ENCODE measurements around the gene NAALADL2. TPM values are rescaled to one million over a fixed set of nuclear protein-coding genes. Genes with fewer than 3 reads are reported as not detected.
A peak's percentile ranks its signal among the peaks of the same experiment; 100 is the strongest.

Gene NAALADL2
- total and polyA plus RNA-seq, 2 of the 4 experiments (the other 2 are of a cell fraction): 3.8 to 19.2 TPM

GRCh38 chr3:175668300-175668699 lies 809.2 kb downstream of the NAALADL2 start:
- DNase-seq (peak; percentile 16), ATAC-seq (ENCODE audit: low read depth) (no peak)
- H2BK15ac ChIP-seq (ENCODE audit: low read depth, low read length): no peak overlapping the region
- CTCF ChIA-PET: no interaction called here
- H3K4ac ChIP-seq (ENCODE audit: low read depth, low read length): no peak overlapping the region
- dilution Hi-C loops (cut with HindIII; ENCODE audit: low sequenced_read_pairs, unreplicated experiment): no loop called here
- no peak overlapping the region for H2AFZ ChIP-seq (replicated peaks; ENCODE audit: low read length, poor library complexity)
- H3K4me1 ChIP-seq (ENCODE audit: control insufficient read depth, insufficient read depth, low read length): peaks cover 2% of the 10 kb centered on the region; the same call in 1 of the 2 replicates
- no peak overlapping the region for H2AK9ac ChIP-seq (replicated peaks; ENCODE audit: low read depth, low read length, poor library complexity)
- H2BK5ac ChIP-seq (ENCODE audit: low read depth, low read length, poor library complexity, severe bottlenecking): peak overlapping the region; percentile 42
- POLR2A ChIA-PET (ENCODE audit: unreplicated experiment): no interaction called here
- no peak overlapping the region for H3K18ac ChIP-seq (ENCODE audit: low read depth, low read length)
- no peak overlapping the region for H2AK5ac ChIP-seq (ENCODE audit: low read depth, low read length)
- no peaks in the 10 kb centered on the region for H3K79me1 ChIP-seq (ENCODE audit: low read depth in 1 of 2, low read length in 2 of 2)
- no CpG with 5 or more reads among the region's 1 CpG for WGBS, 2 experiments (ENCODE audit: extremely low coverage in 2 of 2, insufficient read length in 1 of 2)
- H2BK120ac ChIP-seq (ENCODE audit: low read depth, low read length): peak overlapping the region; percentile 48; the same call in 1 of the 2 replicates
- H3K56ac ChIP-seq (ENCODE audit: extremely low read depth, insufficient read depth, low read length): no peak overlapping the region
- no peaks in the 10 kb centered on the region for H3K27me3 ChIP-seq (ENCODE audit: control insufficient read depth, insufficient read depth, low read length)
- no peak overlapping the region for H3K27ac ChIP-seq (ENCODE audit: insufficient read depth, low read length)
- H3K4me3 ChIP-seq (ENCODE audit: insufficient read depth, low read depth, low read length): no peak overlapping the region
- H4K91ac ChIP-seq (ENCODE audit: insufficient read depth, low read depth, low read length): no peak overlapping the region
- H3K9me3 ChIP-seq (ENCODE audit: control insufficient read depth, insufficient read depth, low read length): no peaks in the 10 kb centered on the region
- H3K14ac ChIP-seq (replicated peaks; ENCODE audit: low read depth, low read length): no peak overlapping the region
- H4K20me1 ChIP-seq (ENCODE audit: insufficient read depth, low read length): no peaks in the 10 kb centered on the region
- no peaks in the 10 kb centered on the region for H3K36me3 ChIP-seq (ENCODE audit: control insufficient read depth, insufficient read depth, low read length)
- H4K5ac ChIP-seq (ENCODE audit: low read depth, low read length): no peak overlapping the region
- H3K4me2 ChIP-seq (ENCODE audit: low read depth, low read length): no peak overlapping the region; the same call in 1 of the 2 replicates
- H3K23ac ChIP-seq (ENCODE audit: low read depth, low read length): no peak overlapping the region
- in situ Hi-C loops (cut with MboI; ENCODE audit: low sequenced_read_pairs): no loop called here
- no peaks in the 10 kb centered on the region for H3K9me1 ChIP-seq (ENCODE audit: insufficient read depth, low read length)
- no peak overlapping the region for H2BK20ac ChIP-seq (ENCODE audit: low read depth, low read length)
- H4K8ac ChIP-seq (ENCODE audit: low read depth in 2 of 2, low read length in 2 of 2): no peak overlapping the region; a peak in 1 of 4 replicates
- intact Hi-C loops (cut with micrococcal nuclease): loop anchor here (10.0 kb wide), 1 partner anchor 757 kb away; no protein-coding TSS in a partner anchor
- no peak for TF ChIP-seq MXI1 (IDR thresholded peaks at IDR 0.05; ENCODE audit: borderline replicate concordance, low read depth, low read length)
- no peak for TF ChIP-seq ELK1 (IDR thresholded peaks at IDR 0.05; ENCODE audit: borderline replicate concordance, low read depth, low read length)
- TF ChIP-seq POLR2A (IDR thresholded peaks at IDR 0.05; ENCODE audit: low read depth, low read length): no peak
- TF ChIP-seq RCOR1 (IDR thresholded peaks at IDR 0.05; ENCODE audit: insufficient replicate concordance, low read length): no peak
- no peak for TF ChIP-seq SMC3 (IDR thresholded peaks at IDR 0.05; ENCODE audit: low read depth, low read length)
- no peak for TF ChIP-seq CTCF (conservative IDR thresholded peaks at IDR 0.05; ENCODE audit: low read depth, low read length)
- TF ChIP-seq FOS (IDR thresholded peaks at IDR 0.05; ENCODE audit: low read depth, low read length): no peak
- TF ChIP-seq MAZ (IDR thresholded peaks at IDR 0.05; ENCODE audit: borderline replicate concordance, low read depth, low read length): no peak
- no peak for TF ChIP-seq RFX5 (IDR thresholded peaks at IDR 0.05; ENCODE audit: low read depth, low read length)
- no peak for TF ChIP-seq USF2 (IDR thresholded peaks at IDR 0.05; ENCODE audit: low read depth, low read length)
- no peak for TF ChIP-seq NFE2L2 (IDR thresholded peaks at IDR 0.05; ENCODE audit: low read depth, low read length)
- no peak for TF ChIP-seq RAD21 (IDR thresholded peaks at IDR 0.05; ENCODE audit: low read length)
- TF ChIP-seq BHLHE40 (IDR thresholded peaks at IDR 0.05; ENCODE audit: low read depth, low read length): no peak
- TF ChIP-seq CHD1 (IDR thresholded peaks at IDR 0.05; ENCODE audit: low read depth, low read length): no peak
- no peak for TF ChIP-seq MAFK (IDR thresholded peaks at IDR 0.05; ENCODE audit: low read depth, low read length)
- no peak for TF ChIP-seq CEBPB (IDR thresholded peaks at IDR 0.05; ENCODE audit: low read depth, low read length)
- H3K9ac ChIP-seq (ENCODE audit: low read depth, low read length): no peak overlapping the region
- no TSS peak for BruUV-seq (replicated peaks)

All from IMR-90 (cell line).